Measurements from ENCODE around the gene GAS2L3. TPM values are rescaled to one million over a fixed set of nuclear protein-coding genes. Genes with fewer than 3 reads are reported as not detected.
A peak's percentile ranks its signal among the peaks of the same experiment; 100 is the strongest.

Gene GAS2L3
- total RNA-seq, 2 donors from 2014 or later, result 2.1 to 2.3 TPM

GRCh38 chr12:100567945-100568344 lies 5.5 kb upstream of the GAS2L3 start:
- Histone ChIP-seq H3K4me1 (peaks cover under 1% of the 10 kb centered on the region), H3K27ac (no peak overlapping the region), H3K36me3 (replicated peaks in 1 of 2; ENCODE audit: insufficient read depth in 1 of 2, low read depth in 2 of 2) (no peaks in the 10 kb centered on the region), H3K27me3 (no peaks in the 10 kb centered on the region), H3K4me3 (no peak overlapping the region), H3K9me3 (no peaks in the 10 kb centered on the region)
- no peak for ATAC-seq
- intact Hi-C loops (cut with DNase I), result no loop called here
- TF ChIP-seq POLR2A (IDR thresholded peaks at IDR 0.05) (no peak), CTCF (IDR thresholded peaks at IDR 0.05) (no peak)
- no peak for DNase-seq

DNA sequence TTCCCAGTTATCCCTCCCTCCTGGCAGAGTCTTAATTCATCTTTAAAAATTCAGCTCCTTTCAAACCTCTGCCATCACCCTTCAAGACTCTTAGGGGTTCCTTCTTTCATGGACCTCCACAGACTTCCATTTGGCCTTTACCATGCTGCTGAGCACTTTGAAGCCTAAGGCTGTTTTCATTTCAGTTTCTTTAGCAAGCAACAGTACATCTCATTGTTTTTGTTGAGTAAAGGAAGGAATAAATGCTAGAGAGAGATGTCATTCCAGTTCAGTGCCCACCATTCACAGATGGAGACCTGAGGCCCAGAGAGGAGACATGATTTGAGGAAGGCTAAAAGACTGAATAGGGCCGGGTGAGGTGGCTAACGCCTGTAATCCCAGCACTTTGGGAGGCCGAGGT lies 1.3 kb upstream of the GAS2L3 start:
- no peak for ATAC-seq
- Histone ChIP-seq H3K27me3 (no peaks in the 10 kb centered on the region), H3K9me3 (no peaks in the 10 kb centered on the region), H3K36me3 (replicated peaks in 1 of 2; ENCODE audit: insufficient read depth in 1 of 2, low read depth in 2 of 2) (no peaks in the 10 kb centered on the region), H3K27ac (no peak overlapping the region), H3K4me1 (peaks cover 18% of the 10 kb centered on the region), H3K4me3 (no peak overlapping the region)
- 94 to 100% methylated on average over 3 of the region's 3 CpGs for WGBS, 2 donors
- DNase-seq, result no peak
- intact Hi-C loops (cut with DNase I), result no loop called here
- TF ChIP-seq CTCF (IDR thresholded peaks at IDR 0.05) (no peak), POLR2A (IDR thresholded peaks at IDR 0.05) (no peak)

GRCh38 chr12:100574187-100575074 lies 947 bp downstream of the GAS2L3 start:
- no peaks in the 10 kb centered on the region for H3K27me3 ChIP-seq
- no peak for TF ChIP-seq CTCF (IDR thresholded peaks at IDR 0.05)
- no peak for TF ChIP-seq POLR2A (IDR thresholded peaks at IDR 0.05)
- no peaks in the 10 kb centered on the region for H3K36me3 ChIP-seq (replicated peaks in 1 of 2; ENCODE audit: insufficient read depth in 1 of 2, low read depth in 2 of 2)
- peak in 2 of 4 donors; percentile 7 to 16 for DNase-seq
- peaks cover 18% of the 10 kb centered on the region for H3K4me1 ChIP-seq
- 4 to 7% methylated on average over 15 of the region's 15 CpGs for WGBS, 2 donors
- peak; percentile 9 for ATAC-seq
- H3K9me3 ChIP-seq, result no peaks in the 10 kb centered on the region
- intact Hi-C loops (cut with DNase I), result no loop called here
- peak overlapping the region in 1 of 2 donors; percentile 41 for H3K4me3 ChIP-seq
- H3K27ac ChIP-seq, result peak overlapping the region in 3 of 4 donors; percentile 42 to 76 (median 71)

- WGBS, 2 donors, result 71 to 73% methylated on average over 3 of the region's 3 CpGs
- H3K9me3 ChIP-seq, result no peaks in the 10 kb centered on the region
- intact Hi-C loops (cut with DNase I), result no loop called here
- ATAC-seq (no peak), DNase-seq (peak in 1 of 4 donors; percentile 13)
- H3K27ac ChIP-seq, result peak overlapping the region in 1 of 4 donors; percentile 20
- no peaks in the 10 kb centered on the region for H3K27me3 ChIP-seq
- TF ChIP-seq CTCF (IDR thresholded peaks at IDR 0.05) (no peak), POLR2A (IDR thresholded peaks at IDR 0.05) (no peak)
- no peaks in the 10 kb centered on the region for H3K36me3 ChIP-seq (replicated peaks in 1 of 2; ENCODE audit: insufficient read depth in 1 of 2, low read depth in 2 of 2)
- H3K4me3 ChIP-seq, result no peak overlapping the region
- peaks cover 18% of the 10 kb centered on the region for H3K4me1 ChIP-seq
Measured at GRCh38 chr12:100576331-100577036, 3.0 kb downstream of the GAS2L3 start.
